Measurements from ENCODE around the gene LBP. TPM values are rescaled to one million over a fixed set of nuclear protein-coding genes. Genes with fewer than 3 reads are reported as not detected.

Gene LBP
- total and polyA plus RNA-seq, 10 of the 15 experiments (the other 5 are each of a cell fraction or from before 2014, with no cell fraction given): 0.04 to 0.10 TPM; not detected in 8

DNA sequence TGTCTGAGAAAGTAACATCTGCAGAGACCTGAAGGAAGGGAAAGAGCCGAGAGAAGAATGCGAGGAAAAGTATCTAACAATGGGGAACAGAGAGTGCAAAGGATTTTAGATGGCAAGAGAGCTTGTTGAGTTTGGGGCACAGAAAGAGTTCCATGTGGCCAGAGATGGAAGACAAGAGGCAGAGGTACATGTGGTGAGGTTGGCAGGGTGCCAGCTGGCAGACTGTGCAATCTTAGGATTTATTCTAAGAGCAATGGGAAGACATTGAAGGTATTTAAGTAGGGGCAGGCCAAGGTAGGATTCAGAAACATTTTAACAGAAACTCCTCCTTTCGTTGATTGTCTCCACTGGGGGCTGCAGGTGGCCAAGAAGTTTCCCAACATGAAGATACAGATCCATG, 20.4 kb upstream of the LBP start:
- no peak overlapping the region for H3K4me2 ChIP-seq (ENCODE audit: control insufficient read depth, insufficient read depth)
- POLR2A ChIA-PET: no interaction called here
- in situ Hi-C loops (cut with MboI) (no loop called here), intact Hi-C loops (cut with micrococcal nuclease; ENCODE audit: unreplicated experiment) (no loop called here)
- no TSS peak for BruUV-seq (replicated peaks)
- RAD21 ChIA-PET (ENCODE audit: unreplicated experiment): no interaction called here
- no peaks in the 10 kb centered on the region for H3K36me3 ChIP-seq (ENCODE audit: control insufficient read depth in 2 of 2, insufficient read depth in 2 of 2, low read length in 1 of 2)
- no peaks in the 10 kb centered on the region; the same call in 2 of the 3 replicates for H3K9me3 ChIP-seq (replicated peaks; ENCODE audit: control insufficient read depth, insufficient read depth, low read length)
- H3K27ac ChIP-seq (ENCODE audit: control insufficient read depth, insufficient read depth): no peak overlapping the region
- SMC1A ChIA-PET (ENCODE audit: uncharacterized antibody, unreplicated experiment): no interaction called here
- no peaks in the 10 kb centered on the region for H3K27me3 ChIP-seq (replicated peaks in 1 of 2; ENCODE audit: control insufficient read depth in 2 of 2, insufficient read depth in 2 of 2, low read length in 1 of 2)
- no peak overlapping the region for H2AFZ ChIP-seq (ENCODE audit: control insufficient read depth, low read depth, low read length)
- 58% methylated on average over 3 of the region's 3 CpGs for WGBS (ENCODE audit: insufficient coverage, insufficient replicate concordance, low lambda C conversion rate, missing lambda C conversion rate)
- H4K20me1 ChIP-seq (ENCODE audit: control insufficient read depth, insufficient read depth): no peaks in the 10 kb centered on the region
- no peak overlapping the region for H3K4me3 ChIP-seq
- no peaks in the 10 kb centered on the region for H3K79me2 ChIP-seq (ENCODE audit: control insufficient read depth, insufficient read depth, low read length)
- ATAC-seq: no peak
- CTCF ChIA-PET: interaction anchor here (0.5 to 1.5 kb wide), 2 partner anchors 20 to 1977 kb away, joined by 3 read pairs; no protein-coding TSS in a partner anchor
- TF ChIP-seq EZH2 (IDR thresholded peaks at IDR 0.05; ENCODE audit: borderline replicate concordance, control insufficient read depth, low read depth, low read length) (no peak), YBX1 (IDR thresholded peaks at IDR 0.05) (no peak), SMARCA5 (IDR thresholded peaks at IDR 0.05) (no peak), EP300 (IDR thresholded peaks at IDR 0.05; ENCODE audit: borderline replicate concordance in 1 of 2, control insufficient read depth in 1 of 2, low read depth in 2 of 2, low read length in 2 of 2) (no peak), KLF5 (IDR thresholded peaks at IDR 0.05; ENCODE audit: partially characterized antibody) (no peak), E2F4 (IDR thresholded peaks at IDR 0.05; ENCODE audit: low read depth, low read length) (no peak), E4F1 (IDR thresholded peaks at IDR 0.05; ENCODE audit: borderline replicate concordance, partially characterized antibody) (no peak), ZNF217 (IDR thresholded peaks at IDR 0.05) (no peak), SREBF1 (IDR thresholded peaks at IDR 0.05; ENCODE audit: low read length) (no peak), FOXK2 (IDR thresholded peaks at IDR 0.05) (no peak), CHD2 (IDR thresholded peaks at IDR 0.05; ENCODE audit: borderline replicate concordance, low read depth, low read length) (no peak), SIN3A (IDR thresholded peaks at IDR 0.05; ENCODE audit: low read depth, low read length) (no peak), RB1 (IDR thresholded peaks at IDR 0.05; ENCODE audit: borderline replicate concordance) (no peak)
- no peak overlapping the region for H3K9ac ChIP-seq (ENCODE audit: control insufficient read depth, insufficient read depth, low read length)
- FAIRE-seq: no peak
- no peak for DNase-seq (ENCODE audit: low read depth, low spot score)
- no peaks in the 10 kb centered on the region for H3K4me1 ChIP-seq (ENCODE audit: control insufficient read depth, insufficient read depth, low read length)

Measured in GM12878 (cell line).